Coronary artery (tissue), 2 donors: ENCODE results near the gene ADGRL3.

ENCODE experiments used
- DNase-seq: peaks from one replicate; pipeline ENCODE4 v3.0.0-alpha.2; 2017; ENCODE audit warnings: low spot score
- H3K27ac ChIP-seq, 2 donors: fragments of 200-600 bp; sonication (generic); one replicate each; pipeline ENCODE4 v1.5.1; 2016 to 2019
- H3K4me3 ChIP-seq: fragments of 200-600 bp; sonication (generic); 2 replicates; pipeline ENCODE4 v1.5.1; 2016; ENCODE audit warnings: mild to moderate bottlenecking, moderate library complexity
- CTCF ChIP-seq: fragments of 200-600 bp; sonication (generic); IDR thresholded peaks from one replicate; pipeline ENCODE4 v1.5.1; 2019; ENCODE audit warnings: antibody characterized with exemption

Gene ADGRL3

DNA sequence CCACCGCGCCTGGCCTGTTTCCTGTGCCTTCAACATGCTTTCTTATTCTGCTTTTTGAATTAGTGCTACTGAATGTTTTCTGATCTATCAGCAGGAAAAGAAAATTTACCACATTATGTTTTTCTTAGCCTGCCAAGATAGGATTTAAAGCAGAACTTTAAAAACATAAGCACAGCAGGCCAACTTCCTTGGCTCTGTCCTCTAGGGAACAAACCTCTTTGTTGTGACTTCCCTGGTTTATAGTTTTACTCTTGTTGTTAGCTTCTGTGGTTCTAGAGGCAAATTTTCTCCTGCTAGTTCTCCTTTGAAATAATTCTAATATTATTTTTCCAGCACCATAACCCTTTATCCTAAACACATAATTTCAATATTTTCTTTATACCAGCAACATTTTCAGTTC is 605.1 kb downstream of the ADGRL3 start:
- Histone ChIP-seq H3K27ac (no peak overlapping the region), H3K4me3 (no peak overlapping the region)
- TF ChIP-seq CTCF: no peak
- DNase-seq: no peak

- no peak overlapping the region for H3K4me3 ChIP-seq
- DNase-seq: no peak
- no peak overlapping the region for H3K27ac ChIP-seq
- no peak for TF ChIP-seq CTCF
These were observed 605.9 kb downstream of the ADGRL3 start for GRCh38 chr4:61805979-61806378.

GRCh38 chr4:61812171-61812570 is 612.0 kb downstream of the ADGRL3 start:
- no peak for DNase-seq
- no peak overlapping the region for H3K27ac ChIP-seq
- no peak for TF ChIP-seq CTCF
- H3K4me3 ChIP-seq: no peak overlapping the region

- DNase-seq: no peak
- H3K4me3 ChIP-seq: no peak overlapping the region
- TF ChIP-seq CTCF: no peak
These were observed 616.9 kb downstream of the ADGRL3 start for GRCh38 chr4:61817071-61817470.

GRCh38 chr4:61820136-61820535 is 620.0 kb downstream of the ADGRL3 start:
- Histone ChIP-seq H3K4me3 (no peak overlapping the region), H3K27ac (no peak overlapping the region)
- TF ChIP-seq CTCF: no peak
- DNase-seq: no peak

More at GRCh38 chr4:61817071-61817470, 616.9 kb downstream of the ADGRL3 start:
- H3K27ac ChIP-seq: no peak overlapping the region

DNA sequence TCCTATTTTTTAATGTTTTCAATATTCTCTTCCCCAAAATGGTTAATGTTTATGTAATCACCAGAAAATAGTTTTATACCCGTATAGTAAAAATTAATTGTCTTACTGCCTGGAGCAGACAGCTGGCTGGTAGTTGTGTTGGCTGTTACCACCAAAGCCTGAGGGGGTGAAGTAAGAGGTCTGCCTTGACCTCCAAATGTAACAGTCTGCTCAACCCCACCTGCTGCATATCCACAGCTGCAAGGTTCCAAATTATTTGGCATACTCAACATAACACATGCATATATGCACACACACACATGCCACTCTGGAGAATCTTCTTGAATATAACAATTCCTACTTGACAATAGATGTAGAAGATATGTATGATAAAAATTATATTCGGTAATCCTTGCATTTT is 624.3 kb downstream of the ADGRL3 start:
- no peak overlapping the region for H3K4me3 ChIP-seq
- no peak overlapping the region for H3K27ac ChIP-seq
- no peak for TF ChIP-seq CTCF
- DNase-seq: no peak

DNA sequence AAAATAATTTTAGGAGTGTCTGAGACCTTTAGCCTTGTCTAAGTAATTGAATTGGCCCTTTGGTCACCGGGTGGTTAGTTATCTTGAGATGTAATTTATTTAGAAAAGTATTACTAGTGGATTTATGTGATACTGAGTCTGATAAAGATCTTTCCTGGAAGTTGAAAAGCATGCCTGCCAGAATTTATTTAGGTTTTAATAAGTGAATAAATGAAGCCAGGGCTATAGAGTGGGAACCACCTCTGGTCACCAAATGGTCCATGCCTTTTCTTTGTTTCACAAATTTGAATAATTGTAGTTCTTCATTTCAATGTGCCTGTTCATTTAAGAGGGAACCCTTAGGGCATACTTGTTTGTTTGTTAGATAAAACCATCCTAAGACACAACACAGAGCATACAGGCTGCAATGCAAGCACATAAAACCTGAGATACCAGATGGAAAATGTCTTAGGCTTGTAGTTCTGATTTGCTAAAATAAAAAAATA is 627.8 kb downstream of the ADGRL3 start:
- no peak for TF ChIP-seq CTCF
- H3K4me3 ChIP-seq: no peak overlapping the region
- H3K27ac ChIP-seq: no peak overlapping the region
- no peak for DNase-seq
